ENCODE results near the gene PAX7. TPM values are rescaled to one million over a fixed set of nuclear protein-coding genes. Genes with fewer than 3 reads are reported as not detected.
"Not testable (repeated sequence)": the region's sequence is repeated elsewhere in the genome, so short reads cannot be mapped to it uniquely, and the experiment has no call there.

Gene PAX7
- total RNA-seq, 1 donor from 2014 or later: 0.05 TPM

GRCh38 chr1:18743233-18743632 lies 112.6 kb downstream of the PAX7 start:
- H3K27ac Mint-ChIP-seq (ENCODE audit: unreplicated experiment): no peak overlapping the region
- peaks cover 3% of the 10 kb centered on the region for H3K27me3 ChIP-seq (ENCODE audit: insufficient read depth, low read length)

GRCh38 chr1:18744381-18744780 lies 113.7 kb downstream of the PAX7 start:
- H3K4me1 ChIP-seq (ENCODE audit: insufficient read depth, low read length); H3K9me3 Mint-ChIP-seq (ENCODE audit: unreplicated experiment); H3K36me3 Mint-ChIP-seq (ENCODE audit: low read depth, unreplicated experiment); H3K9me3 ChIP-seq (ENCODE audit: insufficient read depth, low read depth, low read length); FAIRE-seq; H3K36me3 ChIP-seq (ENCODE audit: insufficient read depth, low read length); H3K4me2 ChIP-seq (ENCODE audit: low read length); H3K27me3 ChIP-seq (ENCODE audit: insufficient read depth, low read length); DNase-seq (ENCODE audit: low read depth); H3K4me3 Mint-ChIP-seq (ENCODE audit: unreplicated experiment); H2AFZ ChIP-seq (ENCODE audit: low read depth, low read length); H3K79me2 ChIP-seq (ENCODE audit: insufficient read depth, low read length); H3K27ac Mint-ChIP-seq (ENCODE audit: unreplicated experiment); H3K27ac ChIP-seq (ENCODE audit: low read depth, low read length); H4K20me1 ChIP-seq (ENCODE audit: insufficient read depth, low read length); H3K4me1 Mint-ChIP-seq (ENCODE audit: low read depth, unreplicated experiment); H3K4me3 ChIP-seq (ENCODE audit: insufficient read depth, low read depth, low read length); H3K9ac ChIP-seq (ENCODE audit: low read length): not testable (repeated sequence)
- peaks cover 63% of the 10 kb centered on the region for H3K27me3 Mint-ChIP-seq (ENCODE audit: low read depth, unreplicated experiment)

More at GRCh38 chr1:18743233-18743632, 112.6 kb downstream of the PAX7 start:
- Histone ChIP-seq H3K4me3 (ENCODE audit: insufficient read depth, low read depth, low read length) (no peak overlapping the region), H3K79me2 (ENCODE audit: insufficient read depth, low read length) (no peaks in the 10 kb centered on the region), H3K36me3 (ENCODE audit: insufficient read depth, low read length) (no peaks in the 10 kb centered on the region), H3K4me2 (ENCODE audit: low read length) (no peak overlapping the region), H3K9me3 (ENCODE audit: insufficient read depth, low read depth, low read length) (no peaks in the 10 kb centered on the region), H3K4me1 (ENCODE audit: insufficient read depth, low read length) (no peaks in the 10 kb centered on the region), H3K9ac (ENCODE audit: low read length) (no peak overlapping the region), H3K27ac (ENCODE audit: low read depth, low read length) (no peak overlapping the region), H2AFZ (ENCODE audit: low read depth, low read length) (no peak overlapping the region), H4K20me1 (ENCODE audit: insufficient read depth, low read length) (no peaks in the 10 kb centered on the region)
- no peaks in the 10 kb centered on the region for H3K4me1 Mint-ChIP-seq (ENCODE audit: low read depth, unreplicated experiment)
- DNase-seq (ENCODE audit: low read depth) (no peak), FAIRE-seq (no peak)
- H3K36me3 Mint-ChIP-seq (ENCODE audit: low read depth, unreplicated experiment): no peaks in the 10 kb centered on the region
- H3K27me3 Mint-ChIP-seq (ENCODE audit: low read depth, unreplicated experiment): peaks cover 59% of the 10 kb centered on the region
- H3K9me3 Mint-ChIP-seq (ENCODE audit: unreplicated experiment): peaks cover 4% of the 10 kb centered on the region
- no peak for TF ChIP-seq EZH2 (IDR thresholded peaks at IDR 0.05; ENCODE audit: insufficient read depth, low read length)
- TF ChIP-seq, protein P1, sequence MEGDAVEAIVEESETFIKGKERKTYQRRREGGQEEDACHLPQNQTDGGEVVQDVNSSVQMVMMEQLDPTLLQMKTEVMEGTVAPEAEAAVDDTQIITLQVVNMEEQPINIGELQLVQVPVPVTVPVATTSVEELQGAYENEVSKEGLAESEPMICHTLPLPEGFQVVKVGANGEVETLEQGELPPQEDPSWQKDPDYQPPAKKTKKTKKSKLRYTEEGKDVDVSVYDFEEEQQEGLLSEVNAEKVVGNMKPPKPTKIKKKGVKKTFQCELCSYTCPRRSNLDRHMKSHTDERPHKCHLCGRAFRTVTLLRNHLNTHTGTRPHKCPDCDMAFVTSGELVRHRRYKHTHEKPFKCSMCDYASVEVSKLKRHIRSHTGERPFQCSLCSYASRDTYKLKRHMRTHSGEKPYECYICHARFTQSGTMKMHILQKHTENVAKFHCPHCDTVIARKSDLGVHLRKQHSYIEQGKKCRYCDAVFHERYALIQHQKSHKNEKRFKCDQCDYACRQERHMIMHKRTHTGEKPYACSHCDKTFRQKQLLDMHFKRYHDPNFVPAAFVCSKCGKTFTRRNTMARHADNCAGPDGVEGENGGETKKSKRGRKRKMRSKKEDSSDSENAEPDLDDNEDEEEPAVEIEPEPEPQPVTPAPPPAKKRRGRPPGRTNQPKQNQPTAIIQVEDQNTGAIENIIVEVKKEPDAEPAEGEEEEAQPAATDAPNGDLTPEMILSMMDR (IDR thresholded peaks at IDR 0.05; ENCODE audit: insufficient read depth, low read depth, low read length): no peak
- H3K4me3 Mint-ChIP-seq (ENCODE audit: unreplicated experiment): no peak overlapping the region

DNA sequence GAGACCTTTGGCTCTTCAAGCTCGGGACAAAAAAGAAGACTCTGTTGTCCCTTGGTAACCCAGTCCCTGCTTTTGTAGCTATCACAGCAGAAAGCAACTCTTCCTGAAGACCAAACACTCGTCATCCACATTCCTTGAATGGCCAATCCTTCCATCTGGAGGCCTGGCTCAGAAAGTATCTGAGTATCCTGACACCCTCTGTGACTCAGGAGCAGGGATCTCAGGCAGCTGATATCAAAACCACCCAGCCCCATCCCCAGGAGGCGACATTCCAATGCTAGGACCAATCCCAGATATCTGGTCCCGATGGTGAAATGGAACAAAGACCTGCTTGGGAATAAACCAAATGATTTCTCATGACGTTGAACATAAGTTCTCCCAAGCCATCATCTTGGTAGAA lies 116.3 kb downstream of the PAX7 start:
- no peak overlapping the region for H3K9ac ChIP-seq (ENCODE audit: low read length)
- no peak overlapping the region for H3K27ac ChIP-seq (ENCODE audit: low read depth, low read length)
- Mint-ChIP-seq H3K27me3 (ENCODE audit: low read depth, unreplicated experiment) (peaks cover 66% of the 10 kb centered on the region), H3K4me3 (ENCODE audit: unreplicated experiment) (no peak overlapping the region), H3K36me3 (ENCODE audit: low read depth, unreplicated experiment) (no peaks in the 10 kb centered on the region), H3K4me1 (ENCODE audit: low read depth, unreplicated experiment) (no peaks in the 10 kb centered on the region), H3K9me3 (ENCODE audit: unreplicated experiment) (peaks cover 19% of the 10 kb centered on the region), H3K27ac (ENCODE audit: unreplicated experiment) (no peak overlapping the region)
- H3K4me1 ChIP-seq (ENCODE audit: insufficient read depth, low read length): no peaks in the 10 kb centered on the region
- FAIRE-seq: no peak
- H3K9me3 ChIP-seq (ENCODE audit: insufficient read depth, low read depth, low read length): no peaks in the 10 kb centered on the region
- no peak overlapping the region for H2AFZ ChIP-seq (ENCODE audit: low read depth, low read length)
- H3K27me3 ChIP-seq (ENCODE audit: insufficient read depth, low read length): no peaks in the 10 kb centered on the region
- H4K20me1 ChIP-seq (ENCODE audit: insufficient read depth, low read length): no peaks in the 10 kb centered on the region
- H3K4me2 ChIP-seq (ENCODE audit: low read length): no peak overlapping the region
- H3K4me3 ChIP-seq (ENCODE audit: insufficient read depth, low read depth, low read length): no peak overlapping the region
- H3K36me3 ChIP-seq (ENCODE audit: insufficient read depth, low read length): no peaks in the 10 kb centered on the region
- TF ChIP-seq, protein P1 (IDR thresholded peaks at IDR 0.05; ENCODE audit: insufficient read depth, low read depth, low read length): no peak
- TF ChIP-seq EZH2 (IDR thresholded peaks at IDR 0.05; ENCODE audit: insufficient read depth, low read length): no peak
- DNase-seq (ENCODE audit: low read depth): no peak
- H3K79me2 ChIP-seq (ENCODE audit: insufficient read depth, low read length): no peaks in the 10 kb centered on the region

Data from astrocyte (in vitro differentiated cells and primary cell).